Heart right ventricle (tissue), 16 donors: Measurements from ENCODE around the gene GGT7. TPM values are rescaled to one million over a fixed set of nuclear protein-coding genes. Genes with fewer than 3 reads are reported as not detected.

Experiments used
- ATAC-seq, 8 donors: fragments of 200-7000 bp; cut with Tn5 transposase; one replicate each; pipeline ENCODE4 v1.9.1; 2020; ENCODE audit warnings: mild to moderate bottlenecking in 8 of 8, moderate library complexity in 8 of 8, moderate number of reproducible peaks in 1 of 8
- DNase-seq, 2 donors: peaks; one replicate each; pipeline ENCODE4 v3.0.0-alpha.2; 2020
- H3K27ac ChIP-seq, 10 donors: fragments of 200-600 bp; sonication (generic) in 2 of 10; one replicate each; pipeline versions ENCODE4 v1.5.0 to v1.8.0; 2020 to 2022; ENCODE audit warnings: mild to moderate bottlenecking in 3 of 10
- H3K27me3 ChIP-seq, 7 donors: fragments of 200-600 bp; one replicate each; pipeline ENCODE4 v1.8.0; 2021 to 2022; ENCODE audit warnings: mild to moderate bottlenecking in 2 of 7
- H3K36me3 ChIP-seq, 9 donors: fragments of 200-600 bp; sonication (generic) in 1 of 9; one replicate each; pipeline versions ENCODE4 v1.5.0 to v1.8.0; 2020 to 2022; ENCODE audit warnings: mild to moderate bottlenecking in 2 of 9
- H3K4me1 ChIP-seq, 9 donors: fragments of 200-600 bp; sonication (generic) in 1 of 9; one replicate each; pipeline versions ENCODE4 v1.5.0 to v1.8.0; 2020 to 2022; ENCODE audit warnings: mild to moderate bottlenecking in 4 of 9
- H3K4me3 ChIP-seq, 10 donors: fragments of 200-600 bp; sonication (generic) in 2 of 10; one replicate each; pipeline versions ENCODE4 v1.5.0 to v1.8.0; 2020 to 2022; ENCODE audit warnings: mild to moderate bottlenecking in 7 of 10, moderate library complexity in 2 of 10
- H3K9me3 ChIP-seq, 11 donors: fragments of 200-600 bp in 10 of 11; sonication (generic) in 2 of 11; one replicate each; pipeline versions ENCODE4 v1.5.0 to v1.8.0; 2013 to 2022; ENCODE audit warnings: mild to moderate bottlenecking in 2 of 11, control low read depth in 1 of 11, moderate library complexity in 1 of 11
- CTCF ChIP-seq, 9 donors: fragments of 200-600 bp; sonication (generic) in 2 of 9; IDR thresholded peaks; one replicate each; pipeline versions ENCODE4 v1.5.0 to v1.8.0; 2021 to 2022; ENCODE audit warnings: antibody characterized with exemption in 9 of 9, mild to moderate bottlenecking in 5 of 9, moderate library complexity in 1 of 9
- WGBS, 2 donors: extraction: QIAGEN DNeasy Blood & Tissue Kit; methylation state at CpG; one replicate each; pipeline ENCODE4 v1.1.7; 2013; ENCODE audit warnings: inconsistent platforms in 1 of 2; 5-methylcytosine and 5-hydroxymethylcytosine counted together
- intact Hi-C, 10 donors: fragments of 100-400 bp; cut with DNase I; formaldehyde crosslinking; loops; one replicate each; pipeline versions ENCODE4 v1.11.1 to v1.14.2; 2022
- polyA plus RNA-seq, 2 donors: library from polyadenylated mRNA; stranded (reverse); fragments of 200-250 nt; gene quantifications; one replicate each; pipeline ENCODE4 v1.2.3, GENCODE V29; 2013
- total RNA-seq, 10 donors: library from RNA; stranded (reverse); fragmentation: NEBNext Ultra II Directional in 3 of 10; extraction: Animal tissue kit (Norgen Biotek cat#: 25700) in 3 of 10; gene quantifications; one replicate each; pipeline versions ENCODE4 v1.2.1 to v1.2.4, GENCODE V29; 2021 to 2023
- donor health status: Arrhythmogenic right ventricular cardiomyopathy.
- donor health status: ischemic (EF 13 %, LVEDD 7.1; RV severe dilation, severe dysfunction).
- donor health status: healthy with polysubstance abuse.
- donor health status: DM: no; HTN: yes; CAD: no.
- donor health status: DM: no; HTN: no; CAD: no.
- donor health status: ischemic (EF 25% LVEDD 6.9; RV normal size, moderate dysfunction).
- donor health status: ischemic (EF 25% LVEDD 5.7; RV mildly dilated, moderate dysfunction).
- donor health status: healthy.
- donor health status: DM: yes; HTN: yes; CAD: no.
- donor health status: Ischemic cardiomyopathy.
- donor health status: ischemic (EF 35%, LVEDD 5.7; RV mildly dilated, moderate dysfunction).
- donor health status: nonischemic (EF 11% LVEDD 7.7; RV severe dilation, severe dysfunction).
- donor health status: DM: yes; HTN: yes; CAD: no.
- donor health status: PGD.
- donor health status: ischemic (EF 29% LVEDD 5.4; RV normal size, mild dysfunction).
- donor health status: nonischemic (EF 23%, LVEDD 6.1; RV moderate dilation, normal function).

GGT7 gene
- total and polyA plus RNA-seq, 12 donors = 8.0 to 45.4 (median 15.0) TPM

DNA sequence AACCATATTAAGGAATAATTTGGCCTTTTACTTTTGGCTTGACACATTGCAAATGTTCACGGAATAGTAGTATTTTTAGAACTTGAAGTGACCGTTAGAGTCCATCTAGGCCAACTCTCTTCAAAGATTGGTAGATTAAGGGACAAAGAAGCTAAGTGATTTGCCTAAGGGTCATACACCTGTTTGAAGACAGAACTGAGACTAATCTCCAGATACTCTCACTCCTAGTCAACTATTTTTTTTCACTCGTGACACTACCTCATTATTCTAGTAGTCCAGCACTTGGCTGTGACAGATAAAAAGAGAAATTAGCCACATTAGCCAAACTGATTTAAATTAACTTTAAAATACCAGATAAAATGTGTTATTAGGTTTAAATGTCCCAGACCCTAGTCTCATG, 14.4 kb upstream of the GGT7 start:
- Histone ChIP-seq H3K4me3 (no peak overlapping the region), H3K9me3 (no peaks in the 10 kb centered on the region), H3K27ac (peak overlapping the region in 4 of 10 donors; percentile 0 to 12 (median 2)), H3K27me3 (no peaks in the 10 kb centered on the region), H3K36me3 (peaks cover 0 to 43% (median 31%) of the 10 kb centered on the region in 9 donors), H3K4me1 (peaks cover 0 to 21% (median 10%) of the 10 kb centered on the region in 9 donors)
- ATAC-seq = no peak
- WGBS, 2 donors = 20 to 31% methylated on average over 3 of the region's 3 CpGs
- DNase-seq = no peak
- intact Hi-C loops = loop anchor here in 1 of 10 donors (5.0 kb wide), 1 partner anchor 40 kb away; no protein-coding TSS in a partner anchor
- TF ChIP-seq CTCF (IDR thresholded peaks at IDR 0.05) = no peak

- intact Hi-C loops = loop anchor here in 1 of 10 donors (5.0 kb wide), 1 partner anchor 41 kb away; no protein-coding TSS in a partner anchor
- WGBS, 2 donors = 94 to 96% methylated on average over 3 of the region's 3 CpGs
- no peak overlapping the region for H3K27ac ChIP-seq
- ATAC-seq (no peak), DNase-seq (no peak)
- TF ChIP-seq CTCF (IDR thresholded peaks at IDR 0.05) = no peak
- no peaks in the 10 kb centered on the region for H3K27me3 ChIP-seq
- no peak overlapping the region for H3K4me3 ChIP-seq
- H3K4me1 ChIP-seq = peaks cover 0 to 12% (median 9%) of the 10 kb centered on the region in 9 donors
- no peaks in the 10 kb centered on the region for H3K9me3 ChIP-seq
- H3K36me3 ChIP-seq = peaks cover 0 to 45% (median 31%) of the 10 kb centered on the region in 9 donors
Measured at GRCh38 chr20:34886122-34886521, 13.5 kb upstream of the GGT7 start.

DNA sequence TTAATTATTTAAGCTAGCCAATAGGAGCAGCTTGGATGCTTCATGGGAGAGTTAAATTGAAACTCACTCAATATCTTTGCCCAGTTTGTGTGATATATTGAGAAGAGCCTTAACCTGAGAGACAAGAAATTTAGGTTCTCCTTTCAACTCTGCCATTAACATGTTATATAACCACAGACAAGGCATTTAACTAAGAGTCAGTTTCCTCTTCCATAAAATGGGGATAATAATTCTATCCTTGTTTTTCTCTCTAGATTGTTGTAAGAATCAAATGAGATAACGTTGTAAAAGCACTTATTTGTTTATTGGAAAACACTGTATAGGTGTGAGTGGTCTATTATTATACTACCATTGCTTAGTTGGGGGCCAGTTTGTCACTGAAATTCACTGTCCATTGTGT, 11.6 kb upstream of the GGT7 start:
- Histone ChIP-seq H3K27ac (no peak overlapping the region), H3K36me3 (peaks cover 0 to 45% (median 31%) of the 10 kb centered on the region in 9 donors), H3K4me3 (no peak overlapping the region), H3K27me3 (no peaks in the 10 kb centered on the region), H3K9me3 (no peaks in the 10 kb centered on the region), H3K4me1 (peaks cover 0 to 18% (median 7%) of the 10 kb centered on the region in 9 donors)
- ATAC-seq = no peak
- no peak for DNase-seq
- 77 to 80% methylated on average over 1 of the region's 1 CpG for WGBS, 2 donors
- TF ChIP-seq CTCF (IDR thresholded peaks at IDR 0.05) = no peak
- intact Hi-C loops = no loop called here

DNA sequence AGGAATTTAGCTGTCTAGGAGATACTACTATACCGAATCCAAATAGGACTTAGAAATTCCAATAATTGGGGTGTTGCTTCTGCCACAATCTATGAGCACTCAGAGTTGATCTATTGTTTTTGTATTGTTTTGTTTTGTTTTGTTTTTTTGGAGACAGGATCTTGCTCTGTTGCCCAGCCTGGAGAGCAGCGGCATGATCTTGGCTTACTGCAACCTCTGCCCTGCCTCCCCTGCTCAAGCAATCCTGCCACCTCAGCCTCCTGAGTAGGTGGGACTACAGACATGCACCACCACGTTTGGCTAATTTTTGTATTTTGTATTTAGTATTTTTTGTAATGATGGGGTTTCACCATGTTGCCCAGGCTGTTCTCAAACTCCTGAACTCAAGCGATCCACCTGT, 11.2 kb upstream of the GGT7 start:
- ATAC-seq = no peak
- H3K27ac ChIP-seq = no peak overlapping the region
- 87 to 90% methylated on average over 4 of the region's 4 CpGs for WGBS, 2 donors
- H3K9me3 ChIP-seq = no peaks in the 10 kb centered on the region
- peaks cover 0 to 18% (median 7%) of the 10 kb centered on the region in 9 donors for H3K4me1 ChIP-seq
- intact Hi-C loops = no loop called here
- no peak for TF ChIP-seq CTCF (IDR thresholded peaks at IDR 0.05)
- H3K4me3 ChIP-seq = no peak overlapping the region
- no peak for DNase-seq
- no peaks in the 10 kb centered on the region for H3K27me3 ChIP-seq
- peaks cover 0 to 45% (median 31%) of the 10 kb centered on the region in 9 donors for H3K36me3 ChIP-seq
